Measurements from ENCODE around the gene HIP1. TPM values are rescaled to one million over a fixed set of nuclear protein-coding genes. Genes with fewer than 3 reads are reported as not detected.
A peak's percentile ranks its signal among the peaks of the same experiment; 100 is the strongest.

The HIP1 gene
- total and polyA plus RNA-seq, 9 of the 15 experiments (the other 6 are each of a cell fraction or from before 2014, with no cell fraction given) = 2.4 to 13.7 (median 9.5) TPM

GRCh38 chr7:75572396-75572795, 166.3 kb downstream of the HIP1 start:
- H3K79me2 ChIP-seq (ENCODE audit: control insufficient read depth, insufficient read depth, low read length) = no peaks in the 10 kb centered on the region
- no peaks in the 10 kb centered on the region for H3K36me3 ChIP-seq (ENCODE audit: control insufficient read depth, insufficient read depth, low read length)
- H4K20me1 ChIP-seq (replicated peaks; ENCODE audit: control insufficient read depth, insufficient read depth, low read length) = no peaks in the 10 kb centered on the region
- ChIA-PET POLR2A (interaction anchor here (1.4 to 1.7 kb wide), 2 partner anchors 11 to 12 kb away, joined by 5 to 6 read pairs; no protein-coding TSS in a partner anchor), CTCF (ENCODE audit: low intra/inter-chr PET ratio) (no interaction called here)
- no peaks in the 10 kb centered on the region; a peak in 1 of 5 replicates for H3K27me3 ChIP-seq (ENCODE audit: control insufficient read depth in 2 of 2, insufficient read depth in 2 of 2, low read length in 2 of 2)
- intact Hi-C loops (cut with micrococcal nuclease) (no loop called here), in situ Hi-C loops (cut with MboI) (no loop called here)
- peak overlapping the region in 1 of 2 experiments; percentile 47; a peak in 1 of 4 replicates for H3K9ac ChIP-seq (ENCODE audit: insufficient read depth in 1 of 2, low read depth in 2 of 2, low read length in 2 of 2)
- no peaks in the 10 kb centered on the region for H3K9me1 ChIP-seq (ENCODE audit: control insufficient read depth, insufficient read depth, low read length)
- BruUV-seq (replicated peaks) = no TSS peak
- peaks cover 0 to 14% of the 10 kb centered on the region in 2 experiments; a peak in 1 of 5 replicates for H3K4me1 ChIP-seq (replicated peaks in 1 of 2; ENCODE audit: control insufficient read depth in 2 of 2, insufficient read depth in 2 of 2, low read length in 2 of 2)
- H3K9me3 ChIP-seq (replicated peaks; ENCODE audit: control insufficient read depth, insufficient read depth, low read depth, low read length) = no peaks in the 10 kb centered on the region
- H3K27ac ChIP-seq (ENCODE audit: extremely low read depth, low read depth, low read length) = no peak overlapping the region
- ATAC-seq = no peak
- H2AFZ ChIP-seq (ENCODE audit: low read depth, low read length) = no peak overlapping the region
- no peak for FAIRE-seq
- no peak overlapping the region for H3K4me3 ChIP-seq
- H3K4me2 ChIP-seq (ENCODE audit: insufficient read depth, low read length) = no peak overlapping the region
- whole genome bisulfite sequencing (ENCODE audit: insufficient coverage, low coverage, missing lambda C conversion rate) = 74% methylated on average over 5 of the region's 5 CpGs
- DNase-seq (ENCODE audit: extremely low read depth in 1 of 4, low spot score in 3 of 4) = no peak
- no peak for TF ChIP-seq ZNF655 (CRISPR knock-in tag; IDR thresholded peaks at IDR 0.05)
- no peak for TF ChIP-seq NCOA2 (IDR thresholded peaks at IDR 0.05; ENCODE audit: partially characterized antibody in 2 of 2)
- no peak for TF ChIP-seq SPI1 (IDR thresholded peaks at IDR 0.05; ENCODE audit: borderline replicate concordance, low read depth, low read length)
- no peak for TF ChIP-seq SOX6 (IDR thresholded peaks at IDR 0.05)
- no peak for TF ChIP-seq ZNF79 (CRISPR knock-in tag; IDR thresholded peaks at IDR 0.05; ENCODE audit: low read depth)
- TF ChIP-seq ZNF717 (CRISPR knock-in tag; IDR thresholded peaks at IDR 0.05) = no peak
- TF ChIP-seq HOXB6 (CRISPR knock-in tag; IDR thresholded peaks at IDR 0.05; ENCODE audit: borderline replicate concordance) = no peak
- TF ChIP-seq NELFE (IDR thresholded peaks at IDR 0.05; ENCODE audit: insufficient read depth, insufficient read length) = no peak
- TF ChIP-seq ZNF324 (CRISPR knock-in tag; IDR thresholded peaks at IDR 0.05) = no peak
- TF ChIP-seq HMGN3 (IDR thresholded peaks at IDR 0.05; ENCODE audit: borderline replicate concordance, extremely low read depth, insufficient read length, low read depth, low read length) = no peak
- TF ChIP-seq KLF16 (IDR thresholded peaks at IDR 0.05) = no peak
- no peak for TF ChIP-seq MCM3 (IDR thresholded peaks at IDR 0.05)
- TF ChIP-seq ZBTB1 (CRISPR knock-in tag; IDR thresholded peaks at IDR 0.05; ENCODE audit: borderline replicate concordance, low read depth) = no peak
- TF ChIP-seq FOS (IDR thresholded peaks at IDR 0.05; ENCODE audit: extremely low read depth, insufficient read length) = no peak
- no peak for TF ChIP-seq ZNF124 (CRISPR knock-in tag; IDR thresholded peaks at IDR 0.05)
- TF ChIP-seq ARNT (IDR thresholded peaks at IDR 0.05) = no peak
